KBM-7 (cell line): ENCODE measurements around the gene HLF.
"Not testable (repeated sequence)": the region's sequence is repeated elsewhere in the genome, so short reads cannot be mapped to it uniquely, and the experiment has no call there.

Source experiments
- DNase-seq: peaks from one replicate; pipeline ENCODE4 v3.0.0-alpha.2; 2015
- in situ Hi-C: fragments of 300-500 bp; cut with MboI; formaldehyde crosslinking; loops from 2 replicates; pipeline ENCODE4 v1.14.3; 2020; ENCODE audit warnings: low sequenced_read_pairs, low pct_unique_long_range_greater_than_20kb, mixed read lengths

Gene HLF

GRCh38 chr17:55320594-55321426, 56.0 kb downstream of the HLF start:
- in situ Hi-C loops, result no loop called here
- no peak for DNase-seq

GRCh38 chr17:55321427-55322060, 56.8 kb downstream of the HLF start:
- no peak for DNase-seq
- in situ Hi-C loops, result no loop called here

- in situ Hi-C loops, result no loop called here
- no peak for DNase-seq
Observed at GRCh38 chr17:55322453-55322985, 57.8 kb downstream of the HLF start.

GRCh38 chr17:55323518-55324295, 58.9 kb downstream of the HLF start:
- in situ Hi-C loops, result no loop called here
- no peak for DNase-seq

- in situ Hi-C loops, result no loop called here
- no peak for DNase-seq
Observed at GRCh38 chr17:55324296-55324978, 59.7 kb downstream of the HLF start.

- in situ Hi-C loops, result no loop called here
- no peak for DNase-seq
Observed at GRCh38 chr17:55325406-55325805, 60.6 kb downstream of the HLF start.

GRCh38 chr17:55326030-55326429, 61.3 kb downstream of the HLF start:
- in situ Hi-C loops, result no loop called here
- DNase-seq, result no peak

GRCh38 chr17:55327225-55328088, 62.7 kb downstream of the HLF start:
- no peak for DNase-seq
- in situ Hi-C loops, result no loop called here

GRCh38 chr17:55328514-55328913, 63.8 kb downstream of the HLF start:
- in situ Hi-C loops, DNase-seq: not testable (repeated sequence)

GRCh38 chr17:55330344-55330933, 65.7 kb downstream of the HLF start:
- no peak for DNase-seq
- in situ Hi-C loops, result no loop called here

- in situ Hi-C loops, result no loop called here
- DNase-seq, result peak; percentile 12
Observed at GRCh38 chr17:55332296-55333041, 67.7 kb downstream of the HLF start.

- DNase-seq, result no peak
- in situ Hi-C loops, result no loop called here
Observed at GRCh38 chr17:55334285-55334684, 69.5 kb downstream of the HLF start.

- no peak for DNase-seq
- in situ Hi-C loops, result no loop called here
Observed at GRCh38 chr17:55334881-55335540, 70.3 kb downstream of the HLF start.

GRCh38 chr17:55335625-55336024, 70.9 kb downstream of the HLF start:
- DNase-seq, result no peak
- in situ Hi-C loops, result no loop called here

GRCh38 chr17:55336426-55336825, 71.7 kb downstream of the HLF start:
- in situ Hi-C loops, result no loop called here
- DNase-seq, result no peak

GRCh38 chr17:55340176-55340575, 75.4 kb downstream of the HLF start:
- in situ Hi-C loops, result no loop called here
- DNase-seq, result no peak

GRCh38 chr17:55340686-55341085, 75.9 kb downstream of the HLF start:
- DNase-seq, result no peak
- in situ Hi-C loops, result no loop called here
